ENCODE results near the gene C17orf58. TPM values are rescaled to one million over a fixed set of nuclear protein-coding genes. Genes with fewer than 3 reads are reported as not detected.
"Not testable (repeated sequence)": the region's sequence is repeated elsewhere in the genome, so short reads cannot be mapped to it uniquely, and the experiment has no call there.

Gene C17orf58
- total RNA-seq, 1 donor from 2014 or later, result 10.9 TPM

- TF ChIP-seq, protein P1, sequence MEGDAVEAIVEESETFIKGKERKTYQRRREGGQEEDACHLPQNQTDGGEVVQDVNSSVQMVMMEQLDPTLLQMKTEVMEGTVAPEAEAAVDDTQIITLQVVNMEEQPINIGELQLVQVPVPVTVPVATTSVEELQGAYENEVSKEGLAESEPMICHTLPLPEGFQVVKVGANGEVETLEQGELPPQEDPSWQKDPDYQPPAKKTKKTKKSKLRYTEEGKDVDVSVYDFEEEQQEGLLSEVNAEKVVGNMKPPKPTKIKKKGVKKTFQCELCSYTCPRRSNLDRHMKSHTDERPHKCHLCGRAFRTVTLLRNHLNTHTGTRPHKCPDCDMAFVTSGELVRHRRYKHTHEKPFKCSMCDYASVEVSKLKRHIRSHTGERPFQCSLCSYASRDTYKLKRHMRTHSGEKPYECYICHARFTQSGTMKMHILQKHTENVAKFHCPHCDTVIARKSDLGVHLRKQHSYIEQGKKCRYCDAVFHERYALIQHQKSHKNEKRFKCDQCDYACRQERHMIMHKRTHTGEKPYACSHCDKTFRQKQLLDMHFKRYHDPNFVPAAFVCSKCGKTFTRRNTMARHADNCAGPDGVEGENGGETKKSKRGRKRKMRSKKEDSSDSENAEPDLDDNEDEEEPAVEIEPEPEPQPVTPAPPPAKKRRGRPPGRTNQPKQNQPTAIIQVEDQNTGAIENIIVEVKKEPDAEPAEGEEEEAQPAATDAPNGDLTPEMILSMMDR (IDR thresholded peaks at IDR 0.05; ENCODE audit: unreplicated experiment), result no peak
- Mint-ChIP-seq H3K27ac (no peak overlapping the region), H3K36me3 (ENCODE audit: insufficient read depth) (no peaks in the 10 kb centered on the region), H3K4me3 (ENCODE audit: low read depth) (no peak overlapping the region), H3K4me1 (ENCODE audit: low read depth) (peaks cover 15% of the 10 kb centered on the region), H3K9me3 (ENCODE audit: low read depth) (no peaks in the 10 kb centered on the region), H3K27me3 (peaks cover 6% of the 10 kb centered on the region)
- DNase-seq (ENCODE audit: low spot score, unreplicated experiment), result no peak
These were observed 5.4 kb downstream of the C17orf58 start for GRCh38 chr17:67990909-67991308.

- TF ChIP-seq, protein P1 (IDR thresholded peaks at IDR 0.05; ENCODE audit: unreplicated experiment), result no peak
- Mint-ChIP-seq H3K4me1 (ENCODE audit: low read depth) (peaks cover 2% of the 10 kb centered on the region), H3K4me3 (ENCODE audit: low read depth) (no peak overlapping the region), H3K9me3 (ENCODE audit: low read depth) (no peaks in the 10 kb centered on the region), H3K27ac (no peak overlapping the region), H3K27me3 (no peaks in the 10 kb centered on the region), H3K36me3 (ENCODE audit: insufficient read depth) (peaks cover 8% of the 10 kb centered on the region)
- DNase-seq (ENCODE audit: low spot score, unreplicated experiment), result no peak
These were observed 12.9 kb downstream of the C17orf58 start for GRCh38 chr17:67983383-67983688.

DNA sequence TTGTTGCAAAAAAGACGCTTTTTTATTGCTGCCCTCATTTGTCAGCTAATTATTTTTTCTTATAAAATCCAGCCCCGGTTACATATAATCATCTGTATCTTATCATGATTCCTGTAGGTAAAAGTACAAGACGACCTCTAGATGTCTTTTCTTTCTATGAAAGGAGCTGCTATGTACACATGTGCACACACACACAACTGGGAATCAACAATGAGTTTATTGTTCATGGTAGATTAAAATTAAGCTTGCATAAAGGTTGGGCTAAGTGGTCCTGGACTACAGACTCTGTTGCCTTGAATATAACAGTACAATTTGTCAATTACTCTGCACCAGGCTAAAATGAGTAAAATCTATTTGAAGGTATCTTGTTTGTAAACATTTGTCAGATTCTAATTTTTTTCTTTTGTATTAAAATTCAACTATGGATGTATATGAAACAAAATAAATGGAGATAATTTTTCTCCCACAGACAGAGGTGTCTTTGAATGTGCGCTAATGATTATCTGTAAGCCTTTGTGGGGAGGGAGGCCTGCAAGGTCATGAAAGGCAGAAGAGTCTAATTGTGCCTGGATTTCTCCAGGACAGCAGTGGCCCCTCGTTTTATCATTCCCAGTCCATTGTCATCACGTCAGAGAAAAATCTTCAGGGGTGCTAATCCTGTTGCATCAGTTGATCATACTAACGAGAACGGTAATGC, 13.4 kb downstream of the C17orf58 start:
- Mint-ChIP-seq H3K27ac (no peak overlapping the region), H3K4me3 (ENCODE audit: low read depth) (no peak overlapping the region), H3K9me3 (ENCODE audit: low read depth) (no peaks in the 10 kb centered on the region), H3K36me3 (ENCODE audit: insufficient read depth) (peaks cover 8% of the 10 kb centered on the region), H3K4me1 (ENCODE audit: low read depth) (peaks cover 2% of the 10 kb centered on the region), H3K27me3 (no peaks in the 10 kb centered on the region)
- no peak for DNase-seq (ENCODE audit: low spot score, unreplicated experiment)
- TF ChIP-seq, protein P1 (IDR thresholded peaks at IDR 0.05; ENCODE audit: unreplicated experiment), result no peak

GRCh38 chr17:67982034-67982640, 14.1 kb downstream of the C17orf58 start:
- no peak overlapping the region for H3K4me3 Mint-ChIP-seq (ENCODE audit: low read depth)
- TF ChIP-seq, protein P1 (IDR thresholded peaks at IDR 0.05; ENCODE audit: unreplicated experiment), result no peak
- no peaks in the 10 kb centered on the region for H3K9me3 Mint-ChIP-seq (ENCODE audit: low read depth)
- no peak for DNase-seq (ENCODE audit: low spot score, unreplicated experiment)
- no peaks in the 10 kb centered on the region for H3K27me3 Mint-ChIP-seq
- peaks cover 8% of the 10 kb centered on the region for H3K36me3 Mint-ChIP-seq (ENCODE audit: insufficient read depth)
- no peak overlapping the region for H3K27ac Mint-ChIP-seq
- peaks cover 2% of the 10 kb centered on the region for H3K4me1 Mint-ChIP-seq (ENCODE audit: low read depth)

- not testable (repeated sequence) for H3K27ac Mint-ChIP-seq; H3K9me3 Mint-ChIP-seq (ENCODE audit: low read depth); H3K4me1 Mint-ChIP-seq (ENCODE audit: low read depth); DNase-seq (ENCODE audit: low spot score, unreplicated experiment); H3K4me3 Mint-ChIP-seq (ENCODE audit: low read depth); H3K27me3 Mint-ChIP-seq
- H3K36me3 Mint-ChIP-seq (ENCODE audit: insufficient read depth), result peaks cover 12% of the 10 kb centered on the region
These were observed 15.4 kb downstream of the C17orf58 start for GRCh38 chr17:67980883-67981282.

GRCh38 chr17:67980456-67980855, 15.8 kb downstream of the C17orf58 start:
- no peak for DNase-seq (ENCODE audit: low spot score, unreplicated experiment)
- Mint-ChIP-seq H3K27me3 (no peaks in the 10 kb centered on the region), H3K27ac (peak overlapping the region; percentile 81), H3K4me3 (ENCODE audit: low read depth) (no peak overlapping the region), H3K4me1 (ENCODE audit: low read depth) (peaks cover 2% of the 10 kb centered on the region), H3K9me3 (ENCODE audit: low read depth) (no peaks in the 10 kb centered on the region), H3K36me3 (ENCODE audit: insufficient read depth) (peaks cover 15% of the 10 kb centered on the region)
- TF ChIP-seq, protein P1 (IDR thresholded peaks at IDR 0.05; ENCODE audit: unreplicated experiment), result no peak

DNA sequence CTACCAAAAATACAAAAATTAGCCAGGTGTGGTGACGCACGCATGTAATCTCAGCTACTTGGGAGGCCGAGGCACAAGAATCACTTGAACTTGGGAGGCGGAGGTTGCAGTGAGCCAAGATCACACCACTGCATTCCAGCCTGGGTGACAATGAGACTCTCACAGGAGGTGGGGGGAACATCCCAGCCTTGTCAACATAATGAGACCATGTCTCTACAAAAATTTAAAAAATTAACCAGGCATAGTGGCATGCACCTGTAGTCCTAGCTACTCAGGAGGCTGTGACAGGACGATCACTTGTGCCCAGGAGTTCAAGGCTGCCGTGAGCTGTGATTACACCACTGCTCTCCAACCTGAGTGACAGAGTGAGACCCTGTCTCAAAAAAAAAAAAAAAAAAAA, 20.0 kb downstream of the C17orf58 start:
- peaks cover 28% of the 10 kb centered on the region for H3K36me3 Mint-ChIP-seq (ENCODE audit: insufficient read depth)
- not testable (repeated sequence) for H3K27me3 Mint-ChIP-seq; DNase-seq (ENCODE audit: low spot score, unreplicated experiment); H3K4me3 Mint-ChIP-seq (ENCODE audit: low read depth); H3K9me3 Mint-ChIP-seq (ENCODE audit: low read depth); H3K4me1 Mint-ChIP-seq (ENCODE audit: low read depth); H3K27ac Mint-ChIP-seq

Data from progenitor cell of endocrine pancreas (in vitro differentiated cells).